D721Med (cell line): Measurements from ENCODE around the gene TOR4A.

Source experiments
- DNase-seq: peaks from one replicate; pipeline ENCODE4 v3.0.0; 2011; ENCODE audit warnings: low spot score; ENCODE audit not compliant: insufficient read length
- FAIRE-seq: peaks from 2 replicates; lab custom pipeline; 2011; peaks lifted over from hg19 to GRCh38; lab: Jason Lieb, UNC
- TF ChIP-seq, protein P1 (sequence below): IDR thresholded peaks from 2 replicates; pipeline ENCODE4 v1.5.1; 2012; ENCODE audit warnings: mild to moderate bottlenecking, control low read depth; ENCODE audit not compliant: insufficient read depth; ENCODE audit errors: missing control alignments

The TOR4A gene

GRCh38 chr9:137297966-137298365, 20.4 kb downstream of the TOR4A start:
- TF ChIP-seq, protein P1, sequence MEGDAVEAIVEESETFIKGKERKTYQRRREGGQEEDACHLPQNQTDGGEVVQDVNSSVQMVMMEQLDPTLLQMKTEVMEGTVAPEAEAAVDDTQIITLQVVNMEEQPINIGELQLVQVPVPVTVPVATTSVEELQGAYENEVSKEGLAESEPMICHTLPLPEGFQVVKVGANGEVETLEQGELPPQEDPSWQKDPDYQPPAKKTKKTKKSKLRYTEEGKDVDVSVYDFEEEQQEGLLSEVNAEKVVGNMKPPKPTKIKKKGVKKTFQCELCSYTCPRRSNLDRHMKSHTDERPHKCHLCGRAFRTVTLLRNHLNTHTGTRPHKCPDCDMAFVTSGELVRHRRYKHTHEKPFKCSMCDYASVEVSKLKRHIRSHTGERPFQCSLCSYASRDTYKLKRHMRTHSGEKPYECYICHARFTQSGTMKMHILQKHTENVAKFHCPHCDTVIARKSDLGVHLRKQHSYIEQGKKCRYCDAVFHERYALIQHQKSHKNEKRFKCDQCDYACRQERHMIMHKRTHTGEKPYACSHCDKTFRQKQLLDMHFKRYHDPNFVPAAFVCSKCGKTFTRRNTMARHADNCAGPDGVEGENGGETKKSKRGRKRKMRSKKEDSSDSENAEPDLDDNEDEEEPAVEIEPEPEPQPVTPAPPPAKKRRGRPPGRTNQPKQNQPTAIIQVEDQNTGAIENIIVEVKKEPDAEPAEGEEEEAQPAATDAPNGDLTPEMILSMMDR: no peak
- FAIRE-seq (no peak), DNase-seq (no peak)

- DNase-seq (no peak), FAIRE-seq (no peak)
- TF ChIP-seq, protein P1: no peak
Measured at GRCh38 chr9:137298401-137299202, 21.1 kb downstream of the TOR4A start.

- TF ChIP-seq, protein P1: no peak
- FAIRE-seq: no peak
- DNase-seq: no peak
Measured at GRCh38 chr9:137299203-137299565, 21.7 kb downstream of the TOR4A start.

DNA sequence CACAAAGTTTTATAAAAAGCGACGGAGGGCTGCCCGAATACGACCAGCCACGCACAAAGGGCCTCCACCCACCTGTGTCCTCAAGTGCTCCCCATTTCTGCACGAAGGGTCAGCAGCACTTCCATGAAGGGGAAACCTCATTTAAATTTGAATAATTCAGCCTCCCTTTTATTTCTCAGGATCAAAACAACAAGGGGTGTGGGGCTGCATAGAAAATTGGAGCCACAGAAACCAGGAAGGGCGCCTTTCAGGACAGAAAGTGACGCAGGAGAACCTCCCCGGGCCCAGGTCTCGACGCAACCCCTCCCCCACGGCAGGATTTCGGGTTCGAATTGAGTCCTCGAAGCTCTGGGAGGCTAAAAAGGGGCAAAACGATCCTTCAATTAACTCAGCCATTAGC, 22.4 kb downstream of the TOR4A start:
- TF ChIP-seq, protein P1: no peak
- DNase-seq (no peak), FAIRE-seq (no peak)

- DNase-seq (no peak), FAIRE-seq (no peak)
- TF ChIP-seq, protein P1: no peak
Measured at GRCh38 chr9:137300567-137301080, 23.1 kb downstream of the TOR4A start.

DNA sequence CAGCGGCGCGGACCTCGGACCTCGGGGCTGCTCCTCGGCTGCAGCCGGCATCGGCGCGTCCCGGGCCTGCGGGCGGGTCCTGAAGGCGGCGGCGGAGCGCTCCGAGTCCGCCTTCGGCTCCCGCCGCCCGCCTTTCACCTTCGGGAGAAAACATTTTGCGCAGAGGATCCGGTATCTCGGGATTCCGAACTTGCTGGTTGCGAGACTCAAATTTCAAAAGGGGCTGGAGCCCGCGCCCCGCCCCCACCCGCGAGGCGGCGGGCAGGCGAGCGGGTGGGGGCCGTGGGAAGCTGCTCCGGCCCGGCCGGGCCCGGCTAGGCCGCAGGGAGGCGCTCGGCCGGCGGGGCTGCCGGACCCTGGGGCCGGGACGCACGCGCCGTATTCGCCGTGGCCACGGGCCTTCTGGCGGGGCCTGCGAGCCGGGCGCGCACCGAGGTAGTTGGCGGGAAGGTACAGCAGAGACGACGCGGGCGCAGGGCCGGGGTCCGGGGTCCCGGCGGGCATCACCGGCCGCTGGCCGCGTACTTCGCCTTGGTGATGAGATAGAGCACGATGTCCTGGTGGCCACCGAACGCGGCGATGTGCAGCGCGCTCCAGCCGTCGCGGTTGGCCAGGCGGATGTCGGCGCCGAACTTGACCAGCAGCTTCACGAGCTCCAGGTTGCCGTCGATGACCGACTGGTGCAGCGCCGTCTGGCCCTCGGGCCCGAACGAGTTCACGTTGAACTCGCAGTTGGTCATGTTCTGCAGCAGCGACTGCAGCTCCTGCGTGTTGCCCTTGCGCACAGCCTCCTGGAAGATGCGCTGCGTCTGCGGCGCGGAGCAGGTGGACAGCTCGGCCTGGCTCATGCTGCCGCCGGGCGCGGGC, 23.8 kb downstream of the TOR4A start:
- FAIRE-seq (no peak), DNase-seq (no peak)
- TF ChIP-seq, protein P1: peak; percentile 6
